Skin epidermis (tissue), 12 donors: ENCODE data around the gene MCM9.
"Not testable (repeated sequence)": the region's sequence is repeated elsewhere in the genome, so short reads cannot be mapped to it uniquely, and the experiment has no call there.

Source experiments
- H3K27ac ChIP-seq, 21 experiments: fragments of 200-600 bp; sonication (generic) in 11 of 21; one replicate each; pipeline ENCODE4 v1.5.0; 2020; ENCODE audit warnings: mild to moderate bottlenecking in 3 of 21, inconsistent platforms in 2 of 21, moderate library complexity in 2 of 21
- H3K4me3 ChIP-seq, 7 experiments: fragments of 200-600 bp; sonication (generic) in 2 of 7; one replicate each; pipeline ENCODE4 v1.5.0; 2020; ENCODE audit warnings: inconsistent platforms in 2 of 7, mild to moderate bottlenecking in 2 of 7, moderate library complexity in 1 of 7

The MCM9 gene

DNA sequence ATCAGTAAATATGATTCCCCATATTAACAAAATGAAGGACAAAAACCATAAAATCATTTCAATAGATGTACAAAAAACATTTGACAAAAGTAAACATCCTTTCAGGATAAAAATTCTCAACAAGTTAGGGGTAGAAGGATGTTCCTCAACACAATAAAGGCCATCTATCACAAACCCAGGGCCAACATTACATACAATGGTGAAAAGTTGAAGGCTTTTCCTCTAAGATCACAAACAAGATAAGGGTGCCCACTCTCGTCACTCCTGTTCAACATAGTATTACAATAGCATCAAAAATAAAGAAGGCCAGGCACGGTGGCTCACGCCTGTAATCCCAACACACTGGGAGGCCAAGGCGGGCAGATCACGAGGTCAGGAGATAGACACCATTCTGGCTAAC, 63.6 kb downstream of the MCM9 start:
- Histone ChIP-seq H3K27ac (no peak overlapping the region), H3K4me3 (no peak overlapping the region)

DNA sequence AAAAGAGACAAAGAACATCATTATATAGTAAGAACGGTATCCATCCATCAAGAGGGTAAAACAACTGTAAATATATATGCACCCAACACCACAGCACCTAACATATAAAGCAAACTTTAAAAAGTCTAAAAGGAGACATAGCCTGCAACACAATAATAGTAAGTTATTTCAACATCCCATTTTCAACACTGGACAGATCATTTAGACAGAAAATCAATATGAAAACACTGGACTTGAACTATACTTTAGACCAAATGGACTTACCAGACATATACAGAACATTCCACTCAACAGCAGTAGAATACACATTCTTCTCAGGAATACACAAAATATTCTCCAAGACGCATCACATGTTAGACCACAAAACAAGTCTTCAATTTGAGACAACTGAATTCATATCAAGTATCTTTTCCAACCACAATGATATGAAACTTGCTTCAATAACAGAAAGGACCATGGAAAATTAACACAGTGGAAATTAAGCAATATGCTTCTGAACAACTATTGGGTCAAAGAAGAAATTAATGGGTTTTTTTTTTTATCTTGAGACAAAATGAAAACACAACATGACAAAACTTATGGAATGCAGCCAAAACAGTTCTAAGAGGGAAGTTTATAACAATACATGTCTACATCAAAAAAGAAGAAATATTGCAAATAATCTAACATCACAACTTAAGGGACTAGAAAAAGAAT, 64.9 kb downstream of the MCM9 start:
- H3K27ac ChIP-seq = peak overlapping the region in 1 of 21 experiments; percentile 5
- H3K4me3 ChIP-seq = no peak overlapping the region

DNA sequence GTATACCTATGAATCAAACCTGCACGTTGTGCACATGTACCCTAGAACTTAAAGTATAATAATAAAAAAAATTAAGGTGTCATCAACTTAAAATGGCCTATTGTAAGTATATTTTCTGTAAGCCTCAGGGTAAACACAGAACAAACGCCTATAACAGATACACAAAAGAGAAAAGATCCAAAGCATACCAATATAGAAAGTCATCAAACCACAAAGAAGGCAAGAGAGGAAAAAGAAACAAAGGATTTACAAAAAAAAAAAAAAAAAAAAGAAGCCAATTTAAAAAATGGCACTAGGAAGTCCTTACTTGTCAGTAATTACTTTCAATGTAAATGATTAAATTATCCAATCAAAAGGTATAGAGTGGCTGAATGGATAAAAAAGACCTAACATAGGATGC, 65.6 kb downstream of the MCM9 start:
- Histone ChIP-seq H3K4me3 (no peak overlapping the region), H3K27ac (no peak overlapping the region)

DNA sequence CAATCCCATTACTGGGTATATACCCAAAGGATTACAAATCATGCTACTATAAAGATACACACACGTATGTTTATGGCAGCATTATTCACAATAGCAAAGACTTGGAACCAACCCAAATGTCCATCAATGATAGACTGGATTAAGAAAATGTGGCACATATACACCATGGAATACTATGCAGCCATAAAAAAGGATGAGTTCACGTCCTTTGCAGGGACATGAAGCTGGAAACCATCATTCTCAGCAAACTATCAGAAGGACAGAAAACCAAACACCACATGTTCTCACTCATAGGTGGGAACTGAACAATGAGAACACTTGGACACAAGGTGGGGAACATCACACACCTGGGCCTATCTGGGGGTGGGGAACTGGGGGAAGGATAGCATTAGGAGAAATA, 66.1 kb downstream of the MCM9 start:
- H3K27ac ChIP-seq, H3K4me3 ChIP-seq: not testable (repeated sequence)

DNA sequence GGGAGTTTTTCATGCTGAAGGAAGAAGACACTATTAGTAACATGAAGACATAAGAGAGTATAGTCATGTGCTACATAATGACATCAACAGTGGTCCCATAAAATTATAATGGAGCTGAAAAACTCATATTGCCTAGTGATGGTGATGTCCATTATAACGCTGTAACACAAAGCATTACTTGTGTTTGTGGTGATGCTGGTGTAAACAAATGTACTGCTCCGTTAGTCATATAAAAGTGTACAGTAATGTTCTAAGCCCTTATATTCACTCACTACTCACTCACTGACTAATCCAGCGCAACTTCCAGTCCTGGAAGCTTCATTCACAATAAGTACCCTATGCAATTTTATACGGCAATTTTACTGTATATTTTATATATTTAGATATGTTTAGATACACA, 67.8 kb downstream of the MCM9 start:
- Histone ChIP-seq H3K4me3 (no peak overlapping the region), H3K27ac (no peak overlapping the region)

DNA sequence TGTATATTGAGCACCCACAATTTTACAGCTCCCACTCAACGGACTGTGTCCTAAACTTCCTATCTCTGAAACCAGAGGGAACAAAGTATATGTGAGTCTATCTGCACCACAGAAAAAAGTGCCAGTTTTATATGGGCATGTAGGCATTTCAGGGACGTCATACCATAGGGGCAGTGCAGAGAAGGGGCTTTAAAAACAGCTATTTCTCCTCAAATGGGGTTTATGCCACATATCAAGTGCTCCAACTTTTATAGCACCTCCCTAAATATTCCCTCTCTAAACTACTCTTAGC, 69.9 kb downstream of the MCM9 start:
- Histone ChIP-seq H3K27ac (no peak overlapping the region), H3K4me3 (no peak overlapping the region)

DNA sequence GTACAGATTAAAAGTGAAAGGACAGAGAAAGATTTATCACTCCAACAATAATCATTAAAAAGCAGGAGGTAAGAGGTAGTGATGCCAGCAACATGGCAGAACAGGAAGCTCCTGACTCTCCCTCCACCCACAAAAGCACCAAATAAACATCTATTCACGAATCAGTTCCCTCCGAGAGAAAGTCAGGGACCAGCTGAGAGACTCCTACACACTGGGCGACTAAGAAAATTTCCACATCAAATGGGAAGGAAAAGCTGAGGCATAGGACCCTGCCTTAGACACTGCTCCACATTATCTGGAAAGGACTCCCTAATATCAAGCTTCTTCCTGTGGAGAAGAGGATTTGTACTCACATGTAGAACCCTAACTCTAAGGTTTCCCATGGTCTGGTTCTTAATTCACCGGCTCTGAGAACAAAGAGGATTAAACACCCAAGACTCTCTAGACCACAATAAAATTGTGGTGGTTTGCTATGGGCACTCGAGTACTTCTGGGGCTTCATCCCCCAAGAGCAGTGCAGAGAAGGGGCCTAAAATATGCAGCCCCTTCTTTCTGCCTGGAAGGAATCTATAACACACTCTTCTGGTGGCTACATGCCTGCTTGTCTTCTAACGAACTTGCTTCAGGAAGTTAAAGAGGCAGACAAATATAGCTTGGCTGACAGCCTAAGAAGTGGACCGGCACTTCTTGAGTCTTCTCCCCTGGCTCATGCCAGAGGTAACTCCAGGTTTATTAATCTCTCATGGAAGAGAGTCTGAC, 70.4 kb downstream of the MCM9 start:
- Histone ChIP-seq H3K27ac (peak overlapping the region in 1 of 21 experiments; percentile 14), H3K4me3 (no peak overlapping the region)

DNA sequence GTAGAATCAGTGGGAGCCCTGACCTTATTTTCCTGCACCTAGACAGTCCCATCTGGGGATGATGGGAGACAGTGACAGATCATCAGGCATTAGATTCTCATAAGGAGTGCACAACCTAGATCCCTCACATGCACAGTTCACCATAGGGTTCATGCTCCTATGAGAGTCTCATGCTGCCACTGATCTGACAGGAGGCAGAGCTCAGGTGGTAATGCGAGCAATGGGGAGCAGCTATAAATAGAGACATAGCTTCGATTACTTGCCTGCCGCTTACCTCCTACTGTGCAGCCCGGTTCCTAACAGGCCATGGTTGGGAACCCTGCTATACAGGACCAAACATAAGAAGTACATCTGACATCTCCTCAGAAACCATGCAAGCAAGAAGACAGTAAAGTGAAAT, 72.5 kb downstream of the MCM9 start:
- Histone ChIP-seq H3K4me3 (no peak overlapping the region), H3K27ac (no peak overlapping the region)

DNA sequence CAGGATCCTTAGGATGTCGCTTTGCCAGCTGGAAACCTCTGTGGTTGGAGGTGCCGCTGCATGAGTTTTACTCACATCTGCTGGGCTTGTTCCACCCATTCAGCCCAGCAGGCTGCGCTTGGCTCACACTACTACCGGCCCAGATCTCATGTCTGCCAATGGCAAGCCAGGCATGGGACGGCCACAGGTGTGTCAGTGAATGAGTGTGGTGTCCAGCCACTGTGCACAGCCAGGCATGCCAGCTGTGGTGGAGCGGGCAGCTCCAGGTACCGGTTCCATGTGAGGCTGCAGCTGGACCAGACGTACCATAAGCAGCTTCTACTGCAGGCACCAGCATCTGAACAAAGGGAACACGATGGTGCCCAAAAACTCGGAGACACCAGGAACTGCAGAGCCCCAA, 74.1 kb downstream of the MCM9 start:
- H3K4me3 ChIP-seq = no peak overlapping the region
- no peak overlapping the region for H3K27ac ChIP-seq

DNA sequence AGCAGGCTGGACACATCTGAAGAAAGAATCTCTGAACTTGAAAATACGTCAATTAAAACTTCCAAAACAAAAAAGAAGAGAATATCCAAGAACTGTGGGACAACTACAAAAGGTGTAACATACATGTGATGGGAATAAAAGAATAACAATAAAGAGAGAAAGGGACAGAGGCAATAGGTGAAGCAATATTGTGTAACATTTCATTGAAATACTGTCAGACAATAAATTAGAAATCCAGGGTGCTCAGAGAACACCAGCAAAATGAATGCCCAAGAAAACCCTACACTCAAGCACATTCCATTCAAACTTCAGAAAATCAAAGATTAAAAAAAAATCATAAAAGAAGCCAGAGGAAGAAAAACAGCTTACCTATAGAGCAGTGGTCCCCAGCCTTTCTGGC, 74.6 kb downstream of the MCM9 start:
- Histone ChIP-seq H3K4me3 (no peak overlapping the region), H3K27ac (no peak overlapping the region)

DNA sequence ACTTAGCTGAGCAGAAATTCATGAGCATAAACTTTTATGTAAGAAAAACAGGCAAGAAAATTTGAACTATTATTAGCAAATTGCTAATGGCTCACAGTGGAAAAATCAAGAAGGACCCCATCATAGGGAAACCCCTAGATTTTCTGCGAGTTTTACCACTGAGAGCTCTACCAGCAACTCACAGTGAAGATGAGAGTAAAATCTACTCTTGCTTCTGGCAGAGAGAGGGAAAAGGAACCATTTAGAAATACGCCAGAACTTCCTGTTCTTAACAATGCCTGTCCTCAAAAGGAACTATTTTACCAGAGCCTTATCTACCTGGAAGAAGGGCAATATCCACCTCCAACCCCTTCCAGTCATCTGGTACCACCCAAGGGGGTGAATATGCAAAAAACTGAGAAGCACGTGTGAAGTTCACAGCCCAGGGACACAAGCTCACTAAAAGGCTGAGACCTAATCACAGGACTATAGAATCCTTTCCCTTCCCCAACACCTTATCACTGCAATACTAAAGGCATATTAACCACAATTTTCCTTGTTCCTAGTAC, 75.4 kb downstream of the MCM9 start:
- Histone ChIP-seq H3K4me3 (no peak overlapping the region), H3K27ac (no peak overlapping the region)

DNA sequence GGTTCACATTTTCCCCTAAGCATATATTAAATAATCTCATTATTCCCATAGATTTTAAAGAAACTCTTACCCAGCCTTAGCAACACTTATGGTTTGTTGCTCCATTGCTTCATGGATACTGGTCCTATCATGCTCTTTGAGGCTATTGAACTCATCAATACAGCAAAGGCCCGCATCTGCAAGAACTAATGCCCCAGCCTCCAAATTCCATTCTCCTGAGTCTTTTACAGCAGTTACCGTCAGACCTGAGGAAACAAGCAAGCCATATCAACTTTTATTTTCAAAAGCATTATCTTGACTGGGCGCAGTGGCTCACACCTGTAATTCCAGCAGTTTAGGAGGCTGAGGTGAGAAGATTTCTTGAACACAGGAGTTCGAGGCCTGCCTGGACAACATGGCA, 78.7 kb downstream of the MCM9 start:
- no peak overlapping the region for H3K4me3 ChIP-seq
- H3K27ac ChIP-seq = no peak overlapping the region

DNA sequence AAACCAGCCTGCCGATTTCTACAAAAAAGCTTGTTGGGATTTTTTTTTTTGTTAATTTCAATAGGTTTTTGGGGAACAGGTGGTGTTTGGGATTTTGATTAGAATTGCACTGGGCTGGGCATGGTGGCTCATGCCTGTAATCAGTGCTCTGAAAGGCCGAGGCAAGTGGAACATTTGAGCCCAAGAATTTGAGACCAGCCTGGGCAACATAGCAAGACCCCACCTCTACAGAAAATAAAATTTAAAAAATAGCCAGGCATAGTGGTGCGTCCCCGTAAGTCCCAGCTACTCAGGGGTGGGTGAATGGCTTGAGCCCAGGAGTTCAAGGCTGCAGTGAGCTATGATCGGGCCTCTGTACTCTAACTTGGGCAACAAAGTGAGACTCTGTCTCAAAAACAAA, 81.6 kb downstream of the MCM9 start:
- H3K4me3 ChIP-seq = no peak overlapping the region
- no peak overlapping the region for H3K27ac ChIP-seq

DNA sequence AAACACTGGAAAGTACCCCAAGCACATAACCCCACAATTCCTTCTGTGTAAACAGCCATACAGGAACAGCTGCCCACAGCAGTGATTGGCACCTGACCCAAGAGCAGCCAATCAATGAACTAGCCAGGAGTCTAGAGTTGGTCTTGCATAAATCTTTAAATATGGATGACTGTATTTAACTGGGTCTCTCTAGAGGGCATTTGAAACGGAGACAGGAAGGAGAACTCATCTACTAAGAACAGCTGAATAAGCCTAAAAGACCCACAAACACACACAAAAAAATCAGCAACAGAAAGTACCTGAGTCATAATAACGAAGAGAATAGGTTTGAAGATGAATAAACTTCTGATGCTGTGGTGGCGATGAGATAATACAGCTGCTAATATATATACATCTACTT, 90.0 kb downstream of the MCM9 start:
- no peak overlapping the region for H3K4me3 ChIP-seq
- no peak overlapping the region for H3K27ac ChIP-seq

DNA sequence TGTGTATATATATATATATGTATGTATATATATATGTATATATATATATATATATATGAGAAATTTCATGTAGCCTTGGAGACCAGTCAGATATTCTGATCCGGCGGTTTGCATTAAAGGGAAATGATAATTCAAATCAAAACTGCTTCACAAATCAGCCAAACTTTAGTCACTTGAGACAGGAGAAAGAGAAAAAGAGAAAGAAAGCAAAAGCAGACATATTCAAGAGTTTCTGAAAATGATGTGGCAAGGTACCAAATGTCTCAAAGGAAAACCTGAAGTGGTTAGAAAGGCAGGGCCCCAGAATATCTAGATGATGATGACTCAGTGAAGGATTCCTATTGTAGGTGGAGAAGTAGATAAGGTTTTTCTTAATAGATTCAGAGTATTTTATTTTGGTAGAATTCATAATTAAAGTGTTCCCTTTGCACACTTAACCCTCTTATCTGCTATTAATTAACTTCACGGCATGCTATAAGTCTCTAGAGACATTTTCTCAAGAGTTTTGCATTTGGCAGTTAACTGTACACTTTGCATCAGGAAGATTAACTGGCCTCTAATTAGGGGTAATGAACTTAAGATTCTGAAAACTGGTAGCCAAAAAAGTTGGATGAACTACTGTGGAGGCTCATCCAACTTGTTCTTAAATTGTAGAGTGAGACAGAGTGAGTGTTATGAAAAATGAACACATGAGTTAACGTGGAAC, 91.1 kb downstream of the MCM9 start:
- H3K4me3 ChIP-seq = no peak overlapping the region
- H3K27ac ChIP-seq = no peak overlapping the region

DNA sequence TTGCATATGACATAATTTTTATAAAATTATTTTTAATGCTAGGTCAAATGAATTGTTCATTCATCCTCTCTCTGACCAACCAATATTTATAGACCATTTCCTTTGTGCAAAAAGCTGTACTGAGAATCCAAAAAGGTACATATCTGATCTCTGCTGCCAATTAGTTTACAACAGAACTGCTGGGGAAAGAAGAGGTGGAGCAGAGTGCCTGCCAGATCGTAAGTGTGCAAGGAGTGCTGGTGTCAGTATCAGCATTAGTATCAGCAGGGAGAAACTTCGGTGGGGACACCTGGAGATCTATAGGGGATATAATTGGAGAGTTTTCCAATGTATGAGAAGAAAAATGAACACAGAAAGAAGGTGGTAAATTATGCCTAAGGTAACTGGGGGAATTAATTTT, 104.3 kb downstream of the MCM9 start:
- H3K27ac ChIP-seq = no peak overlapping the region
- H3K4me3 ChIP-seq = no peak overlapping the region

DNA sequence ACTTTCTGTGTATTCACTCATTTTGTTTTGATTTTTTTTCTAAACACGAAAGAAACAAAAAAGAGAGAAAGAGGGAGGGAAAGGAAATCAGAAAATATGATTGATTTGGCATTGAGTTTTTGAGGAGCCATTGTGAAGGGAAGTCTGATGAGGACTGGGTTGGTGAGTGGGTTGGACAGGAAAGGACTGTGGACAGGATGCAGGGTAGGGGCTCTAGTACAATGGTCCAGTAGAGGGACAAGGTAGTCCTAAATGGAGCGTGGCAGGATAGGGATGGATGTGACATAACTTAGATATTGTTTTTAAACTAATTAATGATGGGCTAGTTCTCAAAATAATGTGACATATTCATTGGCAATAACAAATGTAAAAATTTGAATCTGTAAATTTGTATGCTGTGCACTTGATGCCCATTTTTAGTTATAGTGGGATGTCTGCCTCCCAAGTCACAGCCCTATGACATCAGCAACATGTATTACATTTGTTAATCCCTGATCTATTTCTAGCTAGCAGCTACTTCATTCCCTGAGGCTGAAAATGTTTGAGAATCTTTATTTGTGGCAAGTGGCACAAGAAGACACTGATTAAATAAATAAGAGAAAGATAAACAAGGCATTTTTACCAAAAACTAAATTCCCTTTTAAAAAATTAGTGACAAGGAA, 105.0 kb downstream of the MCM9 start:
- Histone ChIP-seq H3K4me3 (no peak overlapping the region), H3K27ac (no peak overlapping the region)

DNA sequence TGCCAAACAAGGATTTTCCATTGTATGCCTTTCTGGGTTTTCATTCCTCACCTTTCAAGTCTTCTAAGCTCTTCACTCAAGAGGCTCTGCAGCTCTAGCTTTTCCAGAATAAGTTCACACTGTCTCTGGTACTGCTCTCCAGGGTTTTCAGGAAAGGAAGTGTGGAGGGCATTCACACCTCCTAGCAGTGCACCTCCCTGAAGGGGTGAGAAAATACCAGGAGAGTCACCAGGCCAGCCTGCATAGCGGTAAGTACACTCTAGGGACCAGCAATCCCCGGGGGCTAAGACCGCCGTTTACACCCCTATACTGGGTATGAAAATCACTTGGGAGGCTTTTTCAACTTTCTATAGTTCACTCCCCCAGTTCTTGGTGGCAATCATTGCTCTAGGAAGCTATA, 108.9 kb downstream of the MCM9 start:
- Histone ChIP-seq H3K4me3 (no peak overlapping the region), H3K27ac (no peak overlapping the region)

DNA sequence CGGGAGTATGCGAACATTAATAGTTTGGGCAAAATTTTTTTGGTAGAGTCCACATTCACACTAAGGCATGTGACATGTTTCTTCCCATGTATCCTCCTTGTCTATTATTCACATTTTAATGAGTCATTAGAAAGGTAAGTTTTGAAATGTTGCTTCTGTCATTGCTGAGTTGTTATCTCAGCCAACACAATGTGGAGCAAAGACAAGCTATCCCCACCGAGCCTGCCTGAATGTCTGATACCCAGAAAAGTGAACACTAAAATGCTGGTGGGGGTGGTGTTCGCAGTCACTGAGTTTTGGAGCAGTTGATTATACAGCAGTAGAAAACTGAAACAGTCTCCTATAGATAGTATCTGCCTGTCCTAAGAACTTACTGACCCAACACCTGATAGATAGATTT, 109.3 kb downstream of the MCM9 start:
- H3K4me3 ChIP-seq = no peak overlapping the region
- no peak overlapping the region for H3K27ac ChIP-seq

DNA sequence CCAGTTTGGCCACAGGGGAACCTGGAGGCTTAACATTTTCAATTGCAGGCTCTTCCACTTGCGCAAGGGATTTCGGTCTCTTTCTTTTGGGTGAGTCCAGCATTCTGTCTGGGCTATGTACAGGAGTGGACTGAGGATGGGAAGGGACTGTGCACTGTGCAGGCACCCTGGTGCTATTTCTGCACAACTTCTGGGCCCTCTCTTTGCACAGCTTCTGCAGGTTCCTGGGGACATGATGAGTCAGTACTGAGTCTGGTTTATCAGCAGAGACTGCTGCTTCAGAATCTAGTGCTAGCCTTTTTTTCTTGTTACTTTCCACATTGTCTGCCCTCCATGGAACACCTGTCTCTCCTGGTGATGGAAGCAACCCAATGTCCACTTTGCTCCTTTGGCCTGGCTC, 119.5 kb downstream of the MCM9 start:
- Histone ChIP-seq H3K4me3 (no peak overlapping the region), H3K27ac (no peak overlapping the region)

DNA sequence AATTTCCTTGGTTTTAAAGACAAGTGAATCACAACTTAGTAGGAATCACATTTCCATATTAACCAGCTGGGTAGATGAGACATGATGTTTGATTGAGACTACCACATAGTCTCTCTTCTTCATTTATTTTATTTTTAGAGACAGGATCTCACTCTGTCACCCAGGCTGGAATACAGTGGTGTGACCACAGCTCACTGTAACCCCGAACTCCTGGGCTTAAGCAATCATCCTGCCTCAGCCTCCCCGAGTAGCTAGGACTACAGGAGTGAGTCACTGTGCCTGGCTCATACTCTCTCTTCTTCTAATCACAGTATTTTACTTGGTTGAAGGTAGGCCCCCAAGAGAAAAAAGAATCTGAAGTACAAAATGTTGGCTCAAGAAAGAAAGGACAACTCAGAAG, 121.2 kb downstream of the MCM9 start:
- H3K27ac ChIP-seq = no peak overlapping the region
- no peak overlapping the region for H3K4me3 ChIP-seq
